ENCODE data around the gene RNF157.
"Not testable (repeated sequence)": the region's sequence is repeated elsewhere in the genome, so short reads cannot be mapped to it uniquely, and the experiment has no call there.

Gene RNF157

DNA sequence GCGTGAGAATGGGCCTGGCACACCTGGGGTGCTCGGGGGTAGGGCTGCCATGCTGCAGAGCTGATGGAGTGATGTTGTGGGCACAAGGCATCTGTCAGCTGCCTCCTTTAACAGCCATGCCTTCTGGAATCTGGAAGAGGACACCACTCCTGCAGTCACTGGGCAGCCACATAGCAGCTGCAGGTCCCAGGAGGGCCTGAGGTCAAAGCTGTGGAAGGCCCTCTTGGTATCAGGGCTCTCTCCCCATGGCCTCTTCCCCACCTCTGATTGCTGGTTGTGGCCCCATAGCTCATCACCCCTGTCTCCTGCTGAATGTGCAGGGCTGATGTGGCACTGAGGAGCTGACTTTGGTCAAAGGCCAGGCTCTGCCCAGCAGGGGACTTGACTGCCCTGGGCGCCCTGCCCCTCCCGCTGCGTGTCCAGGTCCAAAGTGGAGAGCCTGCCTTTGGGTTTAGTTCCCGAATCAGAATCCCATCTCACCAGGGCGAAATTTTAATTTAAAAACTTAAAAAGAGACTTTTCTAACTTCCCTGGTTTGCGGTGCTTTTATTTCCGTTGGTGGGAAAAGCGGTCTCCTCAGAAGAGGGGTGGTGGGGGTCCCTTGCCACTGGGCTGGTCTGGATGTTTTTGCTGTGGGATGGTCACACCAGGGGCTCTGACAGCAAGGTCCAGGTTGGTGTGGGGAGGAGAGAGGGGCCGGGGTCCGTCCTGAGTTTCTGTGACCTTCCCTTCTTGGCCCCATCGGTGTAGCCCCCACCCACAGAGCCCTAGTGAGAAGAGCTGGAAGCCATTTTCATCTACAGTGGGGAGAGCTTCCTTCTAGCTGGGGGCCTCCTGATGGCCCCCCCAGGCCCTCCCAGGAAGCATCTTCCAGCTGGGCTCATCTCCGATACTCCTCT is 30.7 kb upstream of the RNF157 start:
- in situ Hi-C loops (cut with MboI; ENCODE audit: low sequenced_read_pairs): no loop called here

DNA sequence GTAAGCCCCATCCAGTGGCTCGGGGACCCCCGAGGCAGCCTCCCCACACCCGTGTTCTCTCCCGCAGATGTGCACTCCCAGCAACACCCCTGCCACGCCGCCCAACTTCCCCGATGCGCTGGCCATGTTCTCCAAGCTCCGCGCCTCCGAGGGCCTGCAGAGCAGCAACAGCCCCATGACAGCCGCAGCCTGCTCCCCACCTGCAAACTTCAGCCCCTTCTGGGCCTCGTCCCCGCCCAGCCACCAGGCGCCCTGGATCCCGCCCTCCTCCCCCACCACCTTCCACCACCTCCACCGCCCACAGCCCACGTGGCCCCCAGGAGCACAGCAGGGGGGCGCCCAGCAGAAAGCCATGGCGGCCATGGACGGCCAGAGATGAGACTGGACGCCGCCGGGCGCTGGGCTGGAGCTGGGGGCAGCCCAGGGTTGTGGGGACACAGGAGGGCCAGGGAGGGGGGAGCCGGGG is 29.9 kb upstream of the RNF157 start:
- in situ Hi-C loops (cut with MboI; ENCODE audit: low sequenced_read_pairs): no loop called here

DNA sequence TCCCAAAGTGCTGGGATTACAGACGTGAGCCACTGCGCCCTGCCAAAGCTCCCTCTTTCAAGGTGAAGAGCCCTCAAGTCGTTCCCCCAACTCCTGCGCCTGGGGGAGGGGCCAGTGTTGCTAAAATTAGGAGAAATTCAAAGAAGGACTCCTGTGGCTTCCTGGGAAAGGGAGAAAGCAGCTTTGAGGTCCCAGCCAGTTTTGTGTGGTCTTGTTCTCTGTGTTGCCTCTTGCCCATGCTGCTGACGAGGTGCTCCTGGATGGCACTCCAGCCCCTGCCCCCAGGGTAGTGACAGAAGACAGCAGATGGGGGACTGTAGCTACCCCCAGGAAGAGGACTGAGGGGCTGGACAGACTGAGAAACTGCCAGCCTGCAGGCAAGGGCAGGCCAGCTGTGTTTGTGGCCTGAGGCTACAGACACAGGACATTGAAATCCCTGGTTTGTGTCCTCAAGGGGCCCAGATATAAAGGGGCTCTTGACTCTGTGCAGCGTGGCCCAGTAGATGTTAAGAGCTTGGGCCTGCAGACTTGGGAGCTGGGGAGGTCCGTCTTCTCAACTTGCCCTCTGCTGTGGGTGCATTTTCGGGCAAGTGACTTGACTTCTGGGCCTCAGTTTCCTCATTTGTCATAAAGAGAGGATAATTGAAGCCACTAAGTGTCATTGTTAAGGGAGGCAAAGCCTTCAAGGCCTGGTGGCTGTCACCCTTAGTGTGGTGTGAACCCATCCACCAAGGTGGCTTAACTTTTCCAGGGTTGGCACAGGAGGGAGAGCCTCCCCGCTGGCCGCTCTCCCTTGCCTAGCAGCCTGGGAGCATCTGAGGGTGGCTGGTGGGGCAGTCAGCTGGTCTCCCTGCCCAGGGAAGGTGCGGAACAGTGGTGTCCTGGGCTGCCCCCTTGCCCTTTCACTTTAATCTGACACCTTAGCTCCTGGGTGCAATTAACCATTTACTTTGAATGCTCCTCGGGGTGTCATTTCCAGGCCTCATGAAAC is 29.0 kb upstream of the RNF157 start:
- in situ Hi-C loops (cut with MboI; ENCODE audit: low sequenced_read_pairs): loop anchor here (10.0 kb wide), 1 partner anchor 74 kb away; no protein-coding TSS in a partner anchor

DNA sequence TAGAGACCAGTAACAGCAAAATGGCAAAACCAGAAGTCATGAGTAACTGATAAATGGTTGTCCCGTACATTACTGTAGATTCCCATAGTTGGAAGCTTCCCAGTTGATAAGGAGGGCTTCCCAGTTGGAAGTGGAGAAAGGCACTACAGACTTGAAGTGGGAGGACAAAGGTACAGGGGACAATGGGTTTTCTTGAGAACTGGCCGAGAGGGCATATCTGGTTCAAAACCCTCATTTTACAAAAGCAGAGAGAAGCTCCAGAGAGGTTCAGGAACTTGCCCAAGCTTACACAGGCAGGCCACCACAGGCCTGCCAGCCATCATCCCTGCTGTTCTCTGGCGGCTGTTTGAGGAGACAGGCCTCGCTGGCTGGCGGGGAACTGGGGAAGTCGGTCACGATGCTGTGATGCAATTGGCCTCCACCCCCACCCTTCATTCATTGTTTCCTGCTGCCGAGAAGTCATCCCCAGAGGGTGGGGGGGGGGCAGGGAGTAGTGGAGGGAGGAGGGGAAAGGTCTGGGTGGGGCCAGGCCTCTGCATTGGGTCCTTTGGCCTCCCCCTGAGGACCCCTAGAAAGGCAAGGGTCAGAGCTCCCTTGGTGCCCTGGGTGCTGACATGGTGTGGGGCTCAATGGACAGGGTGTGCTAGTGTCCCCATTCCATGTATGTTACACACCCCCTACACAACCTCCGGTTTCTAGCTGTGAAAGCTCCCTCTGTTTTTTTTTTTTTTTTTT is 27.9 kb upstream of the RNF157 start:
- in situ Hi-C loops (cut with MboI; ENCODE audit: low sequenced_read_pairs): loop anchor here (10.0 kb wide), 1 partner anchor 73 kb away; no protein-coding TSS in a partner anchor

DNA sequence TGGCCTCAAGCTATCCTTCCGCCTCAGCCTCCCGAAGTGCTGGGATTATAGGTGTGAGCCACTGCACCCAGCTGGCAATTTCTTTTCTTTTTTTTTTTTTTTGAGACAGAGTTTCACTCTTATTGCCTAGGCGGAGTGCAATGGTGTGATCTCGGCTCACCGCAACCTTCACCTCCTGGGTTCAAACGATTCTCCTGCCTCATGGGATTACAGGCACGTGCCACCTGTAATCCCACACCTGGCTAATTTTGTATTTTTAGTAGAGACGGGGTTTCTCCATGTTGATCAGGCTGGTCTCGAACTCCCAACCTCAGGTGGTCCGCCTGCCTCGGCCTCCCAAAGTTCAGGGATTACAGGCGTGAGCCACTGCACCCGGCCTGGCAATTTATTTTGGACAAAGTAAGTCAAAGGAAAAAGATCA is 27.3 kb upstream of the RNF157 start:
- in situ Hi-C loops (cut with MboI; ENCODE audit: low sequenced_read_pairs): loop anchor here (10.0 kb wide), 1 partner anchor 73 kb away; no protein-coding TSS in a partner anchor

DNA sequence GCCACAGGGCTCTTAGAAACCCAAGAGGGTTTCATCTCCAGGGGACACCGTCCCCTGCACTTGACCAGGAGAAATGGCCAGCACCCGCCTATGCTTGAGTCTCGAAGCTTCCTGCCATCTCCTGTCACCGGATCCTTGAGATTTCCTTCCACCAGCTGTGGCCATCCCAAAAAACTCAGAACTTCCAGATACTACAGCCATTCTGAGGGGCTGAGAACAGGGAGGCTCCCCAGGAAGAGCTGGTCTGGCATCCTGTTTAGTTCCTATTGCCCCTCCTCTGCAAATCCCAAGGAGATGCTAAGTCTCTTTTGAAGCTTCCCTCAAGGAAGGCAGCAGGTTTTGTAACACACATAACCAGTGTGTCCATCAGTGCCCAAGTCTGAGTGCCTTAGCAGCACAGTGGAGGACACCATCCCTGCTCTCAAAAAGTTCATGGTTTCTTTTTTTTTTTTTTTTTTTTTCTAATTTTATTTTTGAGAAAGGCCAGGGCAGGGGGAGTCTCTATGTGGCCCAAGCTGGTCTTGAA is 26.8 kb upstream of the RNF157 start:
- in situ Hi-C loops (cut with MboI; ENCODE audit: low sequenced_read_pairs): loop anchor here (10.0 kb wide), 1 partner anchor 72 kb away; no protein-coding TSS in a partner anchor

DNA sequence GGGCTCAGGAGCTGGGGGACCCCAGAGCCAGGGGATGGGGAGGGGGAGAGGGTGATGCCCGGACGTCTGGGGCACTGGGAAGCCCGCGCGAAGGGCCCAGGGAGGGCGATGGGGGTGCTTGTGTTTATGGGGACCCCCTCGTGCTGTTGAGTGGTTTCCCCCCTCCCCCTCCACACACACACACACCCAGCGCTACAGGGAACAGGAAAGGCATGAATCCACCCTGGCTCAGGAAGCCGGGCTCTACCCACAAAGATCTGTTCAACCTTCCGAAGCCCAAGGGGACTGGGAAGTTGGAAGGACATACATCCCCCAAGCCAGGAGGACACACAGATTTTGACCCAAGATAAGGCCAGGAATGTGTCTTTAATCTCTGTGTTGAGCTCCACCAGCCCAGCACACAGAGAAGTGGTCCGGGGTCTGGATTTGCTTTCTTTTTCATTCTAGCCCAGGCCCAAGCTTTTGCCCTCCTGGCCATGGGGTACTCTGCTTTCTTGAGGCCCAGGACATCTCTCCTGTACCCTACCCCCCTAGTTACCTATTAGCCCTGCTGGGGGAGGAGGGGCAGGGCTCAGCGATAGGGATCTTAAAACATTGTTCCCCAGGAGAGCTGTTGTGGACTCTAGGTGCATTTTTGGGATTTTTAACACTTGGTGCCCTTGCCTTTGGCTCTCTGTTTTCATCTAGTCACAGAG is 26.1 kb upstream of the RNF157 start:
- in situ Hi-C loops (cut with MboI; ENCODE audit: low sequenced_read_pairs): loop anchor here (10.0 kb wide), 1 partner anchor 72 kb away; no protein-coding TSS in a partner anchor

DNA sequence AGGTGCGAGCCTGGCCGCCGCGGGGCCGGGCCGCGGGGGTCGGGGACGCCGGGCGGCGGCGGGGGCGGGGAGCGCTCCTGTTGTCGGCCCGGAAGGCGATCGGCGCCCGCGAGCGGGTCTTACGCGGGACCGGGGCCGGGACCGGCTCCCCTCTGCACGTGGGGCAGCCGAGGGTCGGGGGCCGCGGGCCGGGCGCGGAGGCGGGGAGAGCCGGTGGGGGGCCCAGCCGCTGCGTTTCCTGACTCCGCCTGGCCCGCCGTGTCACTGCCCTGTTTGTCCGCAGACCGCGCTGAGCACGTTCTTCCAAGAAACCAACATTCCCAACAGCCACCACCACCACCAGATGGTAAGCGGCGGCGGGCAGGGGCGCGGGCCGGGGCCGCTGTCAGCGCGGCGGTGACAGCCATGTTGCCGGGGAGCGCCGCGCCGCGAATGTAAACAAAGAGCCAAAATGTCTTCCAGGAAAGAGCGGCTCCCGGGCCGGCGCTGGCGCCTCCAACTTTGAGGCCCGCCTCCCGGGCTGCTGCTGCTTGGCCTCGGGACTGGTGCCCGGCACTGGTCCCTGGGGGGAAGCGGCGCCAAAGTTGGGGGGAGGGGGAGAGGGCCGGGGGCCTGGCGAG is 25.4 kb upstream of the RNF157 start:
- in situ Hi-C loops (cut with MboI; ENCODE audit: low sequenced_read_pairs): loop anchor here (10.0 kb wide), 1 partner anchor 71 kb away; no protein-coding TSS in a partner anchor

DNA sequence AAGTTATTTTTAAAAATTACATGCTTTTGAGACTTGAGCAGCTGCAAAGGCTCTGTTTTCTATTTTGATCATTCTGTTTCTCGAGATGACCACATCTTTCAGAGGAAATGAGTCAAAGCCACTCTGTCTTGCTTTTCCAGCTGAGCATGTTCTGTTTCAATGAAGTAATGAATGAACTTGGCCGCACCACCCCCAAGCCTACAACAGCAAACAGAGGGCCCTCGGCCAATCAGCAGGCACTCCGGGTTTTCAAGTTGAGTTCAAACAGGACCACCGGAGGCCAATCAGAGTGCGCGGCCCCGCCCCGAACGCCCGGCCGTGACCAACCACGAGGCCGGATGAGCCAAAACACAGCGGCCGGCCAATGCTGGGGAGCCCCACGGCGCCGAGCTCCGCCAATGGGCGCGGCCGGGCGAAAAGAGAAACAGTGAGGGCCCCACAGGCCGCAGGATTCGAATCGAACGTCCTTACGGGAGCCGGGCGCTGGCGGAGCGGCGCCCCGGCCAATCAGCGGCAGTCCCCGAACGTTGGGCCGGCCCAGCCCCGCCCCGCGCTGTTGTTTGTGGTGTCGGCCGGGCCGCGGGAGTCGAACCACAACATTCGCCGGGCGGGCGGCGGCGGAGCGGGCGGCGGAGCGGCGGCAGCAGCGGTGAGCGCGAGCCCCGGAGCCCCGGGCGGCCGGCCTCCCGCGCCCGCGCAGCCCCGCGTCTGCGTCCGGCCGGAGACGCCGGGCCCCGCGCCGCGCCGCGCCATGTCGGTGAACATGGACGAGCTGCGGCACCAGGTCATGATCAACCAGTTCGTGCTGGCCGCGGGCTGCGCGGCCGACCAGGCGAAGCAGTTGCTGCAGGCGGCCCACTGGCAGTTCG is 24.7 kb upstream of the RNF157 start, which contains the start of gene UBALD2:
Gene UBALD2 (plus strand): TSS at position 594 of the 869 bp plus-strand sequence. CDS start 158 bp downstream, at position 752.
- in situ Hi-C loops (cut with MboI; ENCODE audit: low sequenced_read_pairs): loop anchor here (10.0 kb wide), 1 partner anchor 70 kb away; no protein-coding TSS in a partner anchor

DNA sequence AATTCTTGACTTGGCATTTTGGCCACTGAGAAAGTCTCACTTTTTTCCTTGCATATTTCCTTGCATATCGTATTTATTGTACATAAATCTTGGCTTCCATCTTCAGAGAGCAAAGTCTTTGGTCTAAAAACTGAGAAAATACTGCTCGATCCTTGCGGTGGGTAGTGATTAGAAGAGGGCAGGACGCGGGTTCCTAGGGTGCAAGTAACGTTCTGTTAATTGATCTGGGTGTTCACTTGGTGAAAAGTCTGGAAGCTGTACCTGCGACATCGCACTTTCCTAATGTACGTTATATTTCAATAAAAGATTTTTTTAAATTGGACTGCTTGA is 24.1 kb upstream of the RNF157 start:
- in situ Hi-C loops (cut with MboI; ENCODE audit: low sequenced_read_pairs): loop anchor here (10.0 kb wide), 1 partner anchor 70 kb away; no protein-coding TSS in a partner anchor

DNA sequence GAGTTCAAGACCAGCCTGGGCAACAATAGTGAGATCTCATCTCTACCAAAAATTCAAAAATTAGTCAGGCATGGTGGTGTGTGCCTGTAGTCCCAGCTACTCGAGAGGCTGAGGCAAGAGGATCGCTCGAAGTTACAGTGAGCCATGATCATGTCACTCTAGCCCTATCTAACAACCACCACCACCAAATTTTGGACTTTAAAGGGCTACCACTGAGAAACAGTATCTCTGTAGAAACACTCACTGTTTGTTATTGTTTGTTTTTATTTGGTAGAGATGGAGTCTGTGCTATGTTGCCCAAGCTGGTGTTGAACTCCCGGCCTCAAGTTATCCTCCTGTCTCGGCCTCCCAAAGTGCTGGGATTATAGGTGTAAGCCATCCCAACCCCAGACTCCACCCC is 23.6 kb upstream of the RNF157 start:
- in situ Hi-C loops (cut with MboI; ENCODE audit: low sequenced_read_pairs): loop anchor here (10.0 kb wide), 1 partner anchor 69 kb away; no protein-coding TSS in a partner anchor

DNA sequence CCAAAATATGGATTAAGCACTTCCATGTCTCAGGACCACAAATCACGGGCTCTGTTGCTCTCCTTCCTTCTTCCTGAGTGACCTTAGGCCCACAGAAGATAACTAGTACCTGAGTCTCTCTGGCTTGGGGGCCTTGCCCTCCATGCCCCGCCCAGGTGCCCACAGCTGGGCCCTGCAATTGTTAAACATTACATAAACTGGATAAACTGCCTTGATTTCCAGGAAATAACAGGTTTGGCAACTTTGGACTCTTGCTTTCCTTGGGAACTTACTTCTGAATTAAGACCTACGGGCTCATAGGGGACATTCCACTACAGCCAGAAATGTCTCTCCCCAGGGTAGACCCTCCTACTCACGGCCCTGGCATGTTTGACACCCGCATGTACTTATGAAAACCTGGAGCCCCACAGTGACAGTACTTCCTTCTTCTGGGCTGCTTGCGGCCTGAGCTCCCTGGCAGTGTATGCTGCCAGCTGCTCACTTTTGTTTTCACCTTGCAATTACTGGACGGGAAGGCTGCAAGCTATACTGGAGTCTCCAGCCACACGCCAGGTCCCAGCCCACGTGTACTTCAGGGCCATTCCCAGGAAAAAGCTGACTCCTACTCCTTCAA is 22.5 kb upstream of the RNF157 start:
- in situ Hi-C loops (cut with MboI; ENCODE audit: low sequenced_read_pairs): loop anchor here (10.0 kb wide), 1 partner anchor 68 kb away; no protein-coding TSS in a partner anchor

DNA sequence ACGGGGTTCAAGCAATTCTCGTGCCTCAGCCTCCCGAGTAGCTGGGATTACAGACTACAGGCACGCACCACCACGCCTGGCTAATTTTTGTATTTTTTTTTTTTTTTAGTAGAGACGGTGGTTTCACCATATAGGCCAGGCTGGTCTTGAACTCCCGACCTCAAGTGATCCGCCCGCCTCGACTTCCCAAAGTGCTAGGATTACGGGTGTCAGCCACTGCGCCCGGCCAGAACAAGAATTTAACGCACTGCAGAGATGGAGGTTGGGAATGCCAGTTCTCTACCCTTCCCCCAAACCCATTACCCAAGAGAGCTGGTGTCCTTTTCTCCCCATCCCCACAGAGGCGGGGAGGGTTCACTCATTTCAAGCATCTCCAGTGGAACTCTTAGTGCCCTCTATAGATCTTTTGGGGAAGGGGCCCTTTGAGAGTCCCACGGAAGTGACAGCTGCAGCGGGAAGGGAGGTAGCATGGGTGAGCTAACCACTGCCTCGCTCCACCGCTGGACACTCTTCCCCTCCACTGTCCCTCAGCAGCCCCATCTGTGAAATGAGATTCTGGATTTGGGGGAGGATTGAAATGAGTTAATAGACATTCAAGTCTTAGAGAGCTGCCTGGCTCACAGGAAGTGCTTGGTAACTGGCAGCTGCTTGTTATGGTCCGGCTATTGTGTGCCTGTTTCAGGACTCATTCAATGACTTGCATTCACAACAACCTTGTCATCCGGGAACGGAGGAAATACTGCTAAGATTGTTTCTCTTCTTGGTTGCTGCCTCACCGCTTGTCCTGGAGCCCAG is 21.3 kb upstream of the RNF157 start:
- in situ Hi-C loops (cut with MboI; ENCODE audit: low sequenced_read_pairs): loop anchor here (10.0 kb wide), 1 partner anchor 67 kb away; no protein-coding TSS in a partner anchor

DNA sequence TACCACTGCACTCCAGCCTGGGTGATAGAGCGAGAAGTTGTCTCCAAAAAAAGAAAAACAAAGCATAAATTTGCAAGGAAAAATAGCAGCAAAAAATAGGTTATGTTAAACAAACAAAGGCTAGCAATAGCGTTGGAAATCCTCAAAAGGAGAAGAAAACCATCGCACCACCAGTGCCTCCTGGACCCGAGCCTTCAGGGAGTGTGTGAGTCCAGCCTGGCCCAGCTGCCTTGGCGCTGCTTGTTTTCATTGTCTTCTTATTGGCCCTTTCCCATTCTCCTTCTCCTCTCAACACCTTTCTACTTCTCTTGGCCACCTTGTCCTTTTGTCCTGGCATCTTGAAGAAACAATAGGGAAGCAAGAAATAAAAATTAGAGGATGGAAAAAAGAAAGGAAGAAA is 20.4 kb upstream of the RNF157 start:
- in situ Hi-C loops (cut with MboI; ENCODE audit: low sequenced_read_pairs): loop anchor here (10.0 kb wide), 1 partner anchor 66 kb away; no protein-coding TSS in a partner anchor

DNA sequence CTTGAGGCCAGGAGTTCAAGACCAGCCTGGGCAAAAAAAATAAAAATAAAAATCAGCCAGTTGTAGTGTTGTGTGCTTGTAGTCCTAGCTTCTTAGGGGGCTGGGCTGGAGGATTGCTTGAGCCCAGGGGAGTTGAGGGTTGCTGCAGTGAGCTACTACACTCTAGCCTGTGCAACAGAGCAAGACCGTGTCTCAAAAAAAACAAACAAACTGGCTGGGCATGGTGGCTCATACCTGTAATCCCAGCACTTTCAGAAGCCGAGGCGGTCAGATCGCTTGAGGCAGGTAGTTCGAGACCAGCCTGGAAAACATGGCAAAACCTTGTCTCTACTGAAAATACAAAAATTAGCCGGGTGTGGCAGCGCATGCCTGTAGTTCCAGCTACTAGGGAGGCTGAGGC is 19.9 kb upstream of the RNF157 start:
- in situ Hi-C loops (cut with MboI; ENCODE audit: low sequenced_read_pairs): loop anchor here (10.0 kb wide), 1 partner anchor 65 kb away; no protein-coding TSS in a partner anchor

DNA sequence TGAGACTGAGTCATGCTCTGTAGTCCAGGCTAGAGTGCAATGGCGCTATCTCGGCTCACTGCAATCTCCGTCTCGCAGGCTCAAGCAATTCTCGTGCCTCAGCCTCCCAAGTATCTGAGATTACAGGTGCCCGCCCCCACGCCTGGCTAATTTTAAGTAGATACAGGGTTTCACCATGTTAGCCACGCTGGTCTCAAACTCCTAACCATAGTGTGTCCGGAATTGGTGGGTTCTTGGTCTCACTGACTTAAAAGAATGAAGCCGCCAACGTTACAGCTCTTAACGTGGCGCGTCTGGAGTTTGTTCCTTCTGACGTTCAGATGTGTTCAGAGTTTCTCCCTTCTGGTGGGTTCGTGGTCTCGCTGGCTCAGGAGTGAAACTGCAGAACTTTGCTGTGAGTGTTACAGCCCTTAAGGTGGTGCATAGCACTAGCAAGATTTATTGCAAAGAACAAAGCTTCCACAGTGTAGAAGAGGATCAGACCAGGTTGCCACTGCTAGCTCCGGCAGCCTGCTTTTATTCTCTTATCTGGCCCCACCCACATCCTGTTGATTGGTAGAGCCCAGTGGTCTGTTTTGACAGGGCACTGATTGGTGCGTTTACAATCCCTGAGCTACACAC is 16.2 kb upstream of the RNF157 start:
- in situ Hi-C loops (cut with MboI; ENCODE audit: low sequenced_read_pairs): not testable (repeated sequence)
